Neural cell (in vitro differentiated cells): Measurements from ENCODE around the gene DIAPH2.

Experiments used
- MXI1 ChIP-seq: fragments of 450-650 bp; conservative IDR thresholded peaks from 2 replicates; pipeline ENCODE4 v1.6.1; 2014; ENCODE audit warnings: antibody characterized with exemption, mild to moderate bottlenecking; ENCODE audit not compliant: poor library complexity, severe bottlenecking
- POLR2AphosphoS5 ChIP-seq: IDR thresholded peaks from 2 replicates; pipeline ENCODE4 v1.6.1; 2012
- RAD21 ChIP-seq: fragments of 450-650 bp; conservative IDR thresholded peaks from 2 replicates; pipeline ENCODE4 v1.6.1; 2014; ENCODE audit warnings: antibody characterized with exemption, mild to moderate bottlenecking, moderate library complexity
- TAF1 ChIP-seq: IDR thresholded peaks from 2 replicates; pipeline ENCODE4 v1.6.1; 2012; ENCODE audit warnings: low read depth
- TF ChIP-seq, protein P1 (sequence below): fragments of 450-650 bp; IDR thresholded peaks from 2 replicates; pipeline ENCODE4 v1.5.1; 2014; ENCODE audit warnings: antibody characterized with exemption, mild to moderate bottlenecking, moderate library complexity; ENCODE audit not compliant: poor library complexity, severe bottlenecking

DNA sequence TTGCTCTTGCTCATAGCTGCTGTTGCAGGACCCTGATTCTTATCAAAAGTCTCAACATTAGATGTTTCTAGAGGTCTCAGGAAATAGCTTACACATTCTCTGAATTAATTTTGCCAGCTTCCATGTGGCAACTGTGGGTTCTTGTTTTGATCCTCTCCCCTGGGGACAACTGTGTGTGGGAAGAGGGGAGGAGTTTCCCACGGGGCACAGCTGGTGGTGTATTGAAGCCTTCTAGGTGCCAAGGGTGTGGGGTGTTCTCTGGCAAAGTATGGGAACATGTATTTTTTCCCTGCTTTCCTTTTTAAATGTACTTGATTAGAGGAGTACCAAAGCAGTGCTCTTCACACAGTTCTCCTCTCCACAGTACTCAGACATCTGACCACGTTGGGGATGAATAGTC, 411.7 kb downstream of the DIAPH2 start:
- TF ChIP-seq, protein P1, sequence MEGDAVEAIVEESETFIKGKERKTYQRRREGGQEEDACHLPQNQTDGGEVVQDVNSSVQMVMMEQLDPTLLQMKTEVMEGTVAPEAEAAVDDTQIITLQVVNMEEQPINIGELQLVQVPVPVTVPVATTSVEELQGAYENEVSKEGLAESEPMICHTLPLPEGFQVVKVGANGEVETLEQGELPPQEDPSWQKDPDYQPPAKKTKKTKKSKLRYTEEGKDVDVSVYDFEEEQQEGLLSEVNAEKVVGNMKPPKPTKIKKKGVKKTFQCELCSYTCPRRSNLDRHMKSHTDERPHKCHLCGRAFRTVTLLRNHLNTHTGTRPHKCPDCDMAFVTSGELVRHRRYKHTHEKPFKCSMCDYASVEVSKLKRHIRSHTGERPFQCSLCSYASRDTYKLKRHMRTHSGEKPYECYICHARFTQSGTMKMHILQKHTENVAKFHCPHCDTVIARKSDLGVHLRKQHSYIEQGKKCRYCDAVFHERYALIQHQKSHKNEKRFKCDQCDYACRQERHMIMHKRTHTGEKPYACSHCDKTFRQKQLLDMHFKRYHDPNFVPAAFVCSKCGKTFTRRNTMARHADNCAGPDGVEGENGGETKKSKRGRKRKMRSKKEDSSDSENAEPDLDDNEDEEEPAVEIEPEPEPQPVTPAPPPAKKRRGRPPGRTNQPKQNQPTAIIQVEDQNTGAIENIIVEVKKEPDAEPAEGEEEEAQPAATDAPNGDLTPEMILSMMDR, result no peak
- TF ChIP-seq RAD21 (no peak), TAF1 (no peak), POLR2AphosphoS5 (no peak), MXI1 (no peak)
